GM12878 (cell line): Measurements from ENCODE around the gene MFSD12. TPM values are rescaled to one million over a fixed set of nuclear protein-coding genes. Genes with fewer than 3 reads are reported as not detected.
A peak's percentile ranks its signal among the peaks of the same experiment; 100 is the strongest.

ENCODE experiments used
- ATAC-seq: fragments of 200-7000 bp; cut with Tn5 transposase; 3 replicates; pipeline ENCODE4 v1.9.1; 2020; ENCODE audit warnings: mild to moderate bottlenecking, moderate library complexity
- BruUV-seq: library from RNA; stranded (reverse); fragments of 400-500 nt; replicated peaks from 2 replicates; lab custom pipeline; 2021; lab: Mats Ljungman, UMichigan
- CTCF ChIA-PET: fragments of 300-600 bp; sonication (Branson Sonifier 250); formaldehyde crosslinking; extraction: SDS; loops from one replicate; lab custom pipeline; 2021; ENCODE audit warnings: inconsistent platforms; lab: Yijun Ruan, JAX
- POLR2A ChIA-PET: fragments of 350-600 bp; formaldehyde crosslinking; extraction: SDS; loops from one replicate; lab custom pipeline; 2021; ENCODE audit warnings: inconsistent platforms; lab: Charles Lee
- RAD21 ChIA-PET: fragments of 300-600 bp; sonication (Branson Sonifier 250); formaldehyde crosslinking; loops from one replicate; lab custom pipeline; 2023; ENCODE audit warnings: antibody characterized with exemption; ENCODE audit not compliant: unreplicated experiment; lab: Charles Lee
- SMC1A ChIA-PET: fragments of 300-600 bp; sonication (Branson Sonifier 250); formaldehyde crosslinking; loops from one replicate; lab custom pipeline; 2023; ENCODE audit not compliant: unreplicated experiment, uncharacterized antibody; lab: Charles Lee
- DNase-seq: peaks from one replicate; pipeline ENCODE4 v3.0.0-alpha.2; 2011; ENCODE audit warnings: low read depth, low spot score
- FAIRE-seq: peaks from 3 replicates; lab custom pipeline; 2011; peaks lifted over from hg19 to GRCh38; lab: Jason Lieb, UNC
- H2AFZ ChIP-seq: 2 replicates; pipeline ENCODE4 v1.6.0; 2011; ENCODE audit warnings: low read depth, low read length, control low read depth; ENCODE audit not compliant: control insufficient read depth
- H3K27ac ChIP-seq: 2 replicates; pipeline ENCODE4 v1.5.1; 2011; ENCODE audit warnings: control low read depth; ENCODE audit not compliant: control insufficient read depth, insufficient read depth
- H3K27me3 ChIP-seq, 2 experiments: replicated peaks in 1 of 2; 2 replicates each; pipeline versions ENCODE4 v1.6.0 to v1.6.1; 2011; ENCODE audit warnings: low read length in 1 of 2; ENCODE audit not compliant: control insufficient read depth in 2 of 2, insufficient read depth in 2 of 2
- H3K36me3 ChIP-seq, 2 experiments: 2 replicates each; pipeline ENCODE4 v1.5.1; 2011; ENCODE audit warnings: low read length in 1 of 2; ENCODE audit not compliant: control insufficient read depth in 2 of 2, insufficient read depth in 2 of 2
- H3K4me1 ChIP-seq: 2 replicates; pipeline ENCODE4 v1.6.1; 2011; ENCODE audit warnings: mild to moderate bottlenecking, low read length, moderate library complexity, mixed read lengths; ENCODE audit not compliant: control insufficient read depth, insufficient read depth
- H3K4me2 ChIP-seq: 2 replicates; pipeline ENCODE4 v1.6.0; 2011; ENCODE audit warnings: control low read depth; ENCODE audit not compliant: control insufficient read depth, insufficient read depth
- H3K4me3 ChIP-seq: fragments of 200-600 bp; sonication (generic); 2 replicates; pipeline ENCODE4 v1.5.1; 2016
- H3K79me2 ChIP-seq: 2 replicates; pipeline ENCODE4 v1.6.0; 2011; ENCODE audit warnings: low read length; ENCODE audit not compliant: control insufficient read depth, insufficient read depth
- H3K9ac ChIP-seq: 2 replicates; pipeline ENCODE4 v1.8.0; 2011; ENCODE audit warnings: low read length, control low read depth, mixed read lengths; ENCODE audit not compliant: control insufficient read depth, insufficient read depth
- H3K9me3 ChIP-seq: replicated peaks from 3 replicates; pipeline ENCODE4 v1.5.1; 2011; ENCODE audit warnings: mild to moderate bottlenecking, low read length; ENCODE audit not compliant: control insufficient read depth, insufficient read depth
- H4K20me1 ChIP-seq: 2 replicates; pipeline ENCODE4 v1.6.0; 2011; ENCODE audit not compliant: control insufficient read depth, insufficient read depth
- BACH1 ChIP-seq: fragments of 450-650 bp; IDR thresholded peaks from 2 replicates; pipeline ENCODE4 v1.6.1; 2017; ENCODE audit warnings: mild to moderate bottlenecking, borderline replicate concordance
- CHD4 ChIP-seq: fragments of 200-600 bp; sonication (generic); IDR thresholded peaks from 2 replicates; pipeline ENCODE4 v1.6.1; 2016; ENCODE audit warnings: mild to moderate bottlenecking
- POLR2A ChIP-seq: IDR thresholded peaks from 2 replicates; pipeline ENCODE4 v1.6.1; 2011; ENCODE audit warnings: low read depth, mild to moderate bottlenecking, low read length
- SIN3A ChIP-seq: IDR thresholded peaks from 2 replicates; pipeline ENCODE4 v1.6.1; 2012; ENCODE audit warnings: low read depth, low read length, improper control_type of control experiment
- TCF12 ChIP-seq: IDR thresholded peaks from 2 replicates; pipeline ENCODE4 v1.6.1; 2011; ENCODE audit warnings: low read depth, mild to moderate bottlenecking, low read length
- TCF3 ChIP-seq: IDR thresholded peaks from 2 replicates; pipeline ENCODE4 v1.6.1; 2012; ENCODE audit warnings: low read depth, mild to moderate bottlenecking, low read length, borderline replicate concordance; ENCODE audit not compliant: insufficient read depth
- whole genome bisulfite sequencing: methylation state at CpG from one replicate; pipeline ENCODE4 v1.1.6; 2016; ENCODE audit warnings: low lambda C conversion rate; ENCODE audit not compliant: insufficient replicate concordance, insufficient coverage; ENCODE audit errors: missing lambda C conversion rate; 5-methylcytosine and 5-hydroxymethylcytosine counted together
- in situ Hi-C: fragments of 300-500 bp; cut with MboI; formaldehyde crosslinking; loops from 9 replicates; pipeline ENCODE4 v1.14.3; 2018; ENCODE audit warnings: mixed read lengths
- intact Hi-C: fragments of 100-400 bp; cut with micrococcal nuclease; formaldehyde crosslinking; loops from one replicate; pipeline ENCODE4 v1.14.2; 2022; ENCODE audit not compliant: unreplicated experiment
- polyA plus RNA-seq, 11 experiments: library from polyadenylated mRNA; depleted of rRNA in 4 of 11; unstranded in 6 of 11; stranded (reverse) in 5 of 11; fragments of >200 nt; fragmentation: Nextera tagmentation in 4 of 11; fragmentation: Illumina TruSeq in 1 of 11; extraction: Ambion mirVana in 4 of 11; extraction: Trizol in 1 of 11; gene quantifications; 1 replicate in 1 of 11; 2 replicates in 10 of 11; pipeline versions ENCODE4 v1.2.1 to v1.2.3, GENCODE V29; 2011 to 2016; ENCODE audit warnings: inconsistent platforms in 2 of 11, missing spikeins in 2 of 11, low read depth in 1 of 11
- total RNA-seq, 4 experiments: library from RNA; depleted of rRNA in 3 of 4; stranded (reverse); fragments of >200 nt in 3 of 4; fragmentation: Illumina TruSeq in 1 of 4; extraction: Trizol in 1 of 4; gene quantifications; 2 replicates each; pipeline versions ENCODE4 v1.2.1 to v1.2.3, GENCODE V29; 2013 to 2021
- TF ChIP-seq, protein P1 (sequence below): IDR thresholded peaks from 2 replicates; pipeline ENCODE4 v1.6.1; 2012; ENCODE audit warnings: improper control_type of control experiment, low read depth, low read length; ENCODE audit not compliant: insufficient replicate concordance

The MFSD12 gene
- total and polyA plus RNA-seq, 10 of the 15 experiments (the other 5 are each of a cell fraction or from before 2014, with no cell fraction given) = 0.58 to 65.9 (median 16.8) TPM

DNA sequence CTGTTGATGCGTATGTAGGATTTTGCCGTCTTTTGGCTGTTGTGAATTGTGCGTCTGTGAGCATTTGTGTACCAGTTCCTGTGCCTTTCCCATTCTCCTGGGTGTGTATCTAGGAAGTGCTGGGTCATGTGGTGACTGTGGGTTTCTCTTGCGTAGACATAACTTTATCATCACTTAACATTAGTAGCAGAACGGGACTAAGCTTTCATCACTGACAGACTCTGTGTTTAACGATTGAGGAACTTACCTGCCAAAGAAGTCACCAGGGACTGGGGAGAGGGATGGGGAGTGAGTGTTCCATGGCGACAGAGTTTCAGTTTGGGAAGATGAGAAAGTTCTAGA lies 36.3 kb downstream of the MFSD12 start (continued):
- TF ChIP-seq, protein P1, sequence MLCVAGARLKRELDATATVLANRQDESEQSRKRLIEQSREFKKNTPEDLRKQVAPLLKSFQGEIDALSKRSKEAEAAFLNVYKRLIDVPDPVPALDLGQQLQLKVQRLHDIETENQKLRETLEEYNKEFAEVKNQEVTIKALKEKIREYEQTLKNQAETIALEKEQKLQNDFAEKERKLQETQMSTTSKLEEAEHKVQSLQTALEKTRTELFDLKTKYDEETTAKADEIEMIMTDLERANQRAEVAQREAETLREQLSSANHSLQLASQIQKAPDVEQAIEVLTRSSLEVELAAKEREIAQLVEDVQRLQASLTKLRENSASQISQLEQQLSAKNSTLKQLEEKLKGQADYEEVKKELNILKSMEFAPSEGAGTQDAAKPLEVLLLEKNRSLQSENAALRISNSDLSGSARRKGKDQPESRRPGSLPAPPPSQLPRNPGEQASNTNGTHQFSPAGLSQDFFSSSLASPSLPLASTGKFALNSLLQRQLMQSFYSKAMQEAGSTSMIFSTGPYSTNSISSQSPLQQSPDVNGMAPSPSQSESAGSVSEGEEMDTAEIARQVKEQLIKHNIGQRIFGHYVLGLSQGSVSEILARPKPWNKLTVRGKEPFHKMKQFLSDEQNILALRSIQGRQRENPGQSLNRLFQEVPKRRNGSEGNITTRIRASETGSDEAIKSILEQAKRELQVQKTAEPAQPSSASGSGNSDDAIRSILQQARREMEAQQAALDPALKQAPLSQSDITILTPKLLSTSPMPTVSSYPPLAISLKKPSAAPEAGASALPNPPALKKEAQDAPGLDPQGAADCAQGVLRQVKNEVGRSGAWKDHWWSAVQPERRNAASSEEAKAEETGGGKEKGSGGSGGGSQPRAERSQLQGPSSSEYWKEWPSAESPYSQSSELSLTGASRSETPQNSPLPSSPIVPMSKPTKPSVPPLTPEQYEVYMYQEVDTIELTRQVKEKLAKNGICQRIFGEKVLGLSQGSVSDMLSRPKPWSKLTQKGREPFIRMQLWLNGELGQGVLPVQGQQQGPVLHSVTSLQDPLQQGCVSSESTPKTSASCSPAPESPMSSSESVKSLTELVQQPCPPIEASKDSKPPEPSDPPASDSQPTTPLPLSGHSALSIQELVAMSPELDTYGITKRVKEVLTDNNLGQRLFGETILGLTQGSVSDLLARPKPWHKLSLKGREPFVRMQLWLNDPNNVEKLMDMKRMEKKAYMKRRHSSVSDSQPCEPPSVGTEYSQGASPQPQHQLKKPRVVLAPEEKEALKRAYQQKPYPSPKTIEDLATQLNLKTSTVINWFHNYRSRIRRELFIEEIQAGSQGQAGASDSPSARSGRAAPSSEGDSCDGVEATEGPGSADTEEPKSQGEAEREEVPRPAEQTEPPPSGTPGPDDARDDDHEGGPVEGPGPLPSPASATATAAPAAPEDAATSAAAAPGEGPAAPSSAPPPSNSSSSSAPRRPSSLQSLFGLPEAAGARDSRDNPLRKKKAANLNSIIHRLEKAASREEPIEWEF = no peak
- TF ChIP-seq CHD4 = no peak
- no peak for TF ChIP-seq BACH1

DNA sequence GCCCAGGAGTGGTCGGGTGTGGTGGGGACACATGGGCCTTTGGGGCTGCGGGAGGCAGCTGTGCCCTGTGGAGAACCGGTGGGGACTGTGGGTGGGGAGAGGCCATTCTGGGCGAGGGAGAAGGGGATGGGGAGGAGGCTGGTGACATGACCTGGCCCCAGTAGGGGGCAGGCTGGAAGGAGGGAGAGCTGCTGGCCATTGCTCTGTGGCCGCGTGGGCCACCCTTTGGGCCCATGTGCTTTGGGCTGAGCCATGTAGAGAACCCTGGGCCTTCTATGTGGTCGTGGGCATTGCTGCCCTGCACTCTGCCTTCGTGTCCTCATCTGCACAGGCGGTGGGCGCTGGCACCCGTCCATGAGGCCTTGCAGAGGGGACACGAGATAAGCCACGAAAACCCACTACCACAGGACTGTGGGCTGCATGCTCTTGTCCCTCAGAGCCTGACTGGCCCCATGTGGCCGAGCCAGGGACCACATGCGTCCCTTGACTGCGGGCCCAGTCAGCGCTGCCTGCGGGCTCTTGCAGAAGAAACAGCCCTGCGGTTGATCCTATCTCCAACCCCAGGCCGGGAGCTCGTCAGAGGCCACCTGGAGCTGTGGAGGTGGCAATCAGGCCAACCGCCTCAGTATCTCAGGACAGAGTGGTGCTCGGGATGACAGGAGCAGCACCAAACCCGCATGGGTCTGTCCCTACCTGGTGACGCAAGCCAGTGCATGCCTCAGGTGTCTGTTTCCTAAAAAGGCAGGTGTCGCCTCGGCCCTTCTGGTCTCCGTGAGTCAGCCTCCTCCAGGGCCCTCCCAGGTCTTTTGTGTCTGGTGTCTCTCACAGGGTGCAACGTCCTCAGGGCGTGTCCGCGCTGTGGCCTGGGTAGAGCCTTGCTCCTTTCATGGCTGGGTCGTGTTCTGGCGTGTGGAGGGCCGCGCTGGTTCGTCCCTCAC lies 37.0 kb downstream of the MFSD12 start:
- in situ Hi-C loops = no loop called here
- Histone ChIP-seq H4K20me1 (no peaks in the 10 kb centered on the region), H3K9ac (no peak overlapping the region), H3K36me3 (peaks cover 3 to 23% of the 10 kb centered on the region in 2 experiments; a peak in 2 of 4 replicates), H2AFZ (no peak overlapping the region), H3K4me3 (no peak overlapping the region), H3K9me3 (no peaks in the 10 kb centered on the region), H3K4me1 (peaks cover 4% of the 10 kb centered on the region; the same call in 1 of the 2 replicates), H3K27me3 (no peaks in the 10 kb centered on the region), H3K27ac (no peak overlapping the region), H3K79me2 (peaks cover 5% of the 10 kb centered on the region)
- ChIA-PET SMC1A (no interaction called here), CTCF (no interaction called here), POLR2A (no interaction called here)
- no peak for FAIRE-seq
- DNase-seq = no peak
- no peak for ATAC-seq
- intact Hi-C loops = no loop called here
- no TSS peak for BruUV-seq
- TF ChIP-seq TCF3 (no peak), POLR2A (0 out of 2 replicates have a peak, but pooled peaks have one; percentile 15), SIN3A (no peak), TCF12 (no peak)
- TF ChIP-seq, all 136 proteins: peak for 1
- WGBS = 92% methylated on average over 33 of the region's 37 CpGs
- H3K4me2 ChIP-seq = no peak overlapping the region
- RAD21 ChIA-PET = no interaction called here
